ENCODE results near the gene SEC31B.

DNA sequence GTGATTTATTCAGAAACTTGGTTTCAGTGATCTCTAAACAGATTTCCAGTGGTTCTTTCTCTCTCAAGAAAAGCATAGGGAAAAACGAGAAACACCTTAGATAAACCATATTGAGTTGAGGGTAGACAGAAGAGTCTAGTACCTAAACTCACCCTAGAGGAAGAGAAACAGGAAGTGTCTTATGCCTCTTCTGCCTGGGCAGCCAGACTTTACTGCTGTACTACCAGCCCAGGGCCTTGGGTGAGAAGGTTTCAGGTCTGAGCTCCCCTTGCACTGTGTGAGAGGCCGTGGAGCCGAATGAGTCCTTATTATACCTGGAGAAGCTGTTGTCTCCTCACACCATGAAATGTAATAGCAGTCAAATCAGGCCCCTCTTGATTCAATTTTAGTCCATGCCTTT, 34.3 kb upstream of the SEC31B start:
- TF ChIP-seq, protein P1, sequence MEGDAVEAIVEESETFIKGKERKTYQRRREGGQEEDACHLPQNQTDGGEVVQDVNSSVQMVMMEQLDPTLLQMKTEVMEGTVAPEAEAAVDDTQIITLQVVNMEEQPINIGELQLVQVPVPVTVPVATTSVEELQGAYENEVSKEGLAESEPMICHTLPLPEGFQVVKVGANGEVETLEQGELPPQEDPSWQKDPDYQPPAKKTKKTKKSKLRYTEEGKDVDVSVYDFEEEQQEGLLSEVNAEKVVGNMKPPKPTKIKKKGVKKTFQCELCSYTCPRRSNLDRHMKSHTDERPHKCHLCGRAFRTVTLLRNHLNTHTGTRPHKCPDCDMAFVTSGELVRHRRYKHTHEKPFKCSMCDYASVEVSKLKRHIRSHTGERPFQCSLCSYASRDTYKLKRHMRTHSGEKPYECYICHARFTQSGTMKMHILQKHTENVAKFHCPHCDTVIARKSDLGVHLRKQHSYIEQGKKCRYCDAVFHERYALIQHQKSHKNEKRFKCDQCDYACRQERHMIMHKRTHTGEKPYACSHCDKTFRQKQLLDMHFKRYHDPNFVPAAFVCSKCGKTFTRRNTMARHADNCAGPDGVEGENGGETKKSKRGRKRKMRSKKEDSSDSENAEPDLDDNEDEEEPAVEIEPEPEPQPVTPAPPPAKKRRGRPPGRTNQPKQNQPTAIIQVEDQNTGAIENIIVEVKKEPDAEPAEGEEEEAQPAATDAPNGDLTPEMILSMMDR (IDR thresholded peaks at IDR 0.05; ENCODE audit: poor library complexity): no peak
- TF ChIP-seq EZH2phosphoT487 (IDR thresholded peaks at IDR 0.05; ENCODE audit: low read depth, severe bottlenecking, unreplicated experiment) (no peak), EZH2 (IDR thresholded peaks at IDR 0.05; ENCODE audit: borderline replicate concordance) (no peak)
